Activated naive CD8-positive, alpha-beta T cell treated with anti-CD3 and anti-CD28 coated beads, Interleukin-2, amount 10 ng/mL, durations not matched to agents 7 days and 5 days (primary cell): ENCODE data around the gene TDRD10. TPM values are rescaled to one million over a fixed set of nuclear protein-coding genes. Genes with fewer than 3 reads are reported as not detected.
A peak's percentile ranks its signal among the peaks of the same experiment; 100 is the strongest.

ENCODE experiments used
- ATAC-seq: fragments of 150-1000 bp; cut with Tn5 transposase; one replicate; pipeline ENCODE4 v1.10.0; 2021; ENCODE audit warnings: low read depth, moderate library complexity
- POLR2A ChIA-PET: fragments of 350-600 bp; sonication (Branson Sonifier 250); formaldehyde crosslinking; loops from one replicate; lab custom pipeline; 2021; ENCODE audit warnings: antibody characterized with exemption; lab: Charles Lee
- DNase-seq: peaks from one replicate; pipeline ENCODE4 v3.0.0; 2021
- H3K27ac Mint-ChIP-seq: one replicate; pipeline ENCODE4 v1.8.0; 2022; ENCODE audit warnings: mild to moderate bottlenecking, mixed read lengths
- H3K27me3 Mint-ChIP-seq: one replicate; pipeline ENCODE4 v1.8.0; 2022; ENCODE audit warnings: mild to moderate bottlenecking, moderate library complexity, mixed read lengths
- H3K36me3 Mint-ChIP-seq: one replicate; pipeline ENCODE4 v1.8.0; 2021; ENCODE audit warnings: mild to moderate bottlenecking, mixed read lengths
- H3K4me1 Mint-ChIP-seq: one replicate; pipeline ENCODE4 v1.8.0; 2021; ENCODE audit warnings: mixed read lengths
- H3K4me3 Mint-ChIP-seq: one replicate; pipeline ENCODE4 v1.8.0; 2022; ENCODE audit warnings: mild to moderate bottlenecking, moderate library complexity, mixed read lengths
- H3K9me3 Mint-ChIP-seq: one replicate; pipeline ENCODE4 v1.8.0; 2021; ENCODE audit warnings: mixed read lengths
- total RNA-seq, 2 experiments: library from RNA; stranded (reverse); gene quantifications; one replicate each; pipeline ENCODE4 v1.2.3, GENCODE V29; 2021

The TDRD10 gene
- total RNA-seq, 2 experiments from 2014 or later, result not detected

DNA sequence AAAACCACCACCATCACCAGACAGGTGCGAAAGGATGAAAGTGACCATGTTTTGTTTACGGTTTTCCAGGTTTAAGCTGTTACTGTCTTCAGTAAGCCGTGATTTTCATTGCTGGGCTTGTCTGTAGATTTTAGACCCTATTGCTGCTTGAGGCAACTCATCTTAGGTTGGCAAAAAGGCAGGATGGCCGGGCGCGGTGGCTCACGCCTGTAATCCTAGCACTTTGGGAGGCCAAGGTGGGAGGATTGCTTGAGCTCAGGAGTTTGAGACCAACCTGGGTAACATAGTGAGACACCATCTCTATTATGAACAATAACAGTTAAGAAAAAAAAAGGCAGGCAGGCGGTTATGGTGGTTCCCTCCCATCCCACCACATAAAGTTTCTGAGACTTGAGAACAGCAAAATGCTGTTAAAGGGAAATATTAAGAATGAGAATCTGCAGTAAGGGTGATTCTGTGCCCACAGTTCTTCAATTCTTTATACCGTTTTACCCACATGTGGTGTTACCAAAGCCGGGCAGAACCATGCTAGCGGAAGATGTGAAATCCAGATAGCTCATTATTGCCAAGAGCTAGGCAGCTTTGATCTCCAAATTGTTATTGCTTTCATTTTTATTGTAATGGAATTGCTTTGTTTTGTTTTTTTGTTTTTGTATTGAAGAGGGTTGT lies 34.5 kb upstream of the TDRD10 start:
- H3K27ac Mint-ChIP-seq, result no peak overlapping the region
- H3K9me3 Mint-ChIP-seq, result no peaks in the 10 kb centered on the region
- no peaks in the 10 kb centered on the region for H3K36me3 Mint-ChIP-seq
- ATAC-seq, result no peak
- peaks cover 8% of the 10 kb centered on the region for H3K27me3 Mint-ChIP-seq
- H3K4me3 Mint-ChIP-seq, result no peak overlapping the region
- H3K4me1 Mint-ChIP-seq, result peaks cover 15% of the 10 kb centered on the region
- POLR2A ChIA-PET, result no interaction called here
- DNase-seq, result no peak

DNA sequence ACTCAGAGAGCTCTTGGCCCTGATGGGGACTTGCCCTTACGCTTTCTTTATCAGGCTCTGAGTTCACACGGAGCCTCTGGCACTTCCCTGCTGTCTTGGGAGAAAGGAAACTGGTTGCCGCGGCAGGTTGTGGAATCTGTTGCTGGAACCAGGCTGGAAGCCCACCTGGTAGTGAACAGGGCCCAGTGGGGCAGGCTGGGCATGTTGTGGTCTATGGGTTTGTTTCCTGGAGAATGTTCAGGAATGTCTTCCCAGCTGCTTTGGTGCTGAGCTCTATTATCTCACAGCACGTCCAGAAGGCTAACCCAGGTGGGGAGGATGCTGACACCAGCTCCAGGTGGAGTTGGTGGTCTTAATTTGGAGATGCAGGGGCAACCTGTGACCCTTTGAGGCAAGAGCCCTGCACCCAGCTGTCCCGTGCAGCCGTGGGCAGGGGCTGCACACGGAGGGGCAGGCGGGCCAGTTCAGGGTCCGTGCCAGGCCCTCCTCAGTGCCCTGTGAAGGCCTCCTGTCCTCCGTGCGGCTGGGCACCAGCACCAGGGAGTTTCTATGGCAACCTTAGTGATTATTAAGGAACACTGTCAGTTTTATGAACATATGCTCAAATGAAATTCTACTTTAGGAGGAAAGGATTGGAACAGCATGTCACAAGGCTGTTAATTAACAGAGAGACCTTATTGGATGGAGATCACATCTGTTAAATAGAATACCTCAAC lies 33.3 kb upstream of the TDRD10 start:
- DNase-seq (no peak), ATAC-seq (no peak)
- H3K4me3 Mint-ChIP-seq, result no peak overlapping the region
- H3K9me3 Mint-ChIP-seq, result no peaks in the 10 kb centered on the region
- no peaks in the 10 kb centered on the region for H3K36me3 Mint-ChIP-seq
- POLR2A ChIA-PET, result no interaction called here
- H3K27me3 Mint-ChIP-seq, result peaks cover 8% of the 10 kb centered on the region
- no peak overlapping the region for H3K27ac Mint-ChIP-seq
- H3K4me1 Mint-ChIP-seq, result peaks cover 9% of the 10 kb centered on the region

- H3K27me3 Mint-ChIP-seq, result peaks cover 7% of the 10 kb centered on the region
- peaks cover 5% of the 10 kb centered on the region for H3K4me1 Mint-ChIP-seq
- no peak overlapping the region for H3K27ac Mint-ChIP-seq
- POLR2A ChIA-PET, result interaction anchor here (0.6 kb wide), 1 partner anchor 80 kb away, joined by 4 read pairs; no protein-coding TSS in a partner anchor
- H3K9me3 Mint-ChIP-seq, result no peaks in the 10 kb centered on the region
- DNase-seq (no peak), ATAC-seq (no peak)
- H3K4me3 Mint-ChIP-seq, result no peak overlapping the region
- no peaks in the 10 kb centered on the region for H3K36me3 Mint-ChIP-seq
Observed at GRCh38 chr1:154469844-154470560, 32.0 kb upstream of the TDRD10 start.

DNA sequence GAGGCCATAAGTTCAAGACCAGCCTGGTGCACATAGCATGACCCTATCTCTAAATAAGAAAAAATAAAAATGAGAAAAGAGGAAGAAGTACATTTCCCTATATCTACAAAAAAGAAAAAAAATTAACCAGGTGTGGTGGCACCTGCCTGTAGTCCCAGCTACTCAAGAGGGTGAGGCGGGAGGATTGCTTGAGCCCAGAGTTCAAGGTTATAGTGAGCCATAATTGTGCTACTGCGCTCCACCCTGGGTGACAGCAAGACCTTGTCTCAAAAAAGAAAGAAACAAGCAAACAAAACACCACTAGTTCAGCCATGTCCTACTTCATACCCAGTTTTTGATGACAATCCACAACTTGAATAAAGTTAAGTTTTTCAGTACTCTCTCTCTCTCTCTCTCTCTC lies 30.7 kb upstream of the TDRD10 start:
- DNase-seq (no peak), ATAC-seq (no peak)
- Mint-ChIP-seq H3K36me3 (no peaks in the 10 kb centered on the region), H3K27me3 (peaks cover 4% of the 10 kb centered on the region), H3K4me3 (no peak overlapping the region), H3K27ac (no peak overlapping the region), H3K4me1 (no peaks in the 10 kb centered on the region), H3K9me3 (no peaks in the 10 kb centered on the region)
- POLR2A ChIA-PET, result no interaction called here

DNA sequence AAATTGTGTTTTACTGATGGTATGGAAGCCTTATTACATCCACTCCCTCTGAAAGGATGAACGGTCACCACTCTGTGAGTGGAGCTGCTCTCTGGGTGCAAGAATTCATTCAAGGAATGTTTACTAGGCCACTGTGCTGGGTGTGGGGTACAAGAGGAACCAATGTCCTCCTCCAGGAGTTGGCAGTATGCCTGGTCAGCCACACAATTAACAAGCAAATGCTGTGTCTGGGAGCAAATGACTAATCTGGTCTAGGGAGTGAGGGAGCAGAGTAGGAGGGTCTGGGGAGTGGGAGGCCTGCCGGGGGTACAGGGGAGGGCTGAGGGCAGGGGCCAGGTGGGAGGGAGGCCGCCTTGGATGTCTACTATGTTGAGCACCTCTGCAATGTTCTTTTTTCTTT lies 27.2 kb upstream of the TDRD10 start:
- POLR2A ChIA-PET, result interaction anchor here (0.5 kb wide), 1 partner anchor 214 kb away, joined by 4 read pairs; no protein-coding TSS in a partner anchor
- Mint-ChIP-seq H3K4me1 (peaks cover 1% of the 10 kb centered on the region), H3K9me3 (no peaks in the 10 kb centered on the region), H3K36me3 (no peaks in the 10 kb centered on the region), H3K4me3 (no peak overlapping the region), H3K27me3 (peaks cover 5% of the 10 kb centered on the region), H3K27ac (no peak overlapping the region)
- DNase-seq (no peak), ATAC-seq (no peak)

GRCh38 chr1:154476791-154477190 lies 25.2 kb upstream of the TDRD10 start:
- H3K4me3 Mint-ChIP-seq, result no peak overlapping the region
- H3K36me3 Mint-ChIP-seq, result no peaks in the 10 kb centered on the region
- peaks cover 3% of the 10 kb centered on the region for H3K4me1 Mint-ChIP-seq
- ATAC-seq, result no peak
- DNase-seq, result no peak
- H3K27me3 Mint-ChIP-seq, result peaks cover 3% of the 10 kb centered on the region
- no peaks in the 10 kb centered on the region for H3K9me3 Mint-ChIP-seq
- no peak overlapping the region for H3K27ac Mint-ChIP-seq
- POLR2A ChIA-PET, result no interaction called here

- Mint-ChIP-seq H3K36me3 (no peaks in the 10 kb centered on the region), H3K27me3 (peaks cover 3% of the 10 kb centered on the region), H3K27ac (no peak overlapping the region), H3K4me3 (no peak overlapping the region), H3K4me1 (peaks cover 3% of the 10 kb centered on the region), H3K9me3 (no peaks in the 10 kb centered on the region)
- no peak for ATAC-seq
- POLR2A ChIA-PET, result no interaction called here
- no peak for DNase-seq
Observed at GRCh38 chr1:154478013-154478412, 24.0 kb upstream of the TDRD10 start.

GRCh38 chr1:154478639-154479038 lies 23.4 kb upstream of the TDRD10 start:
- Mint-ChIP-seq H3K27me3 (peaks cover 3% of the 10 kb centered on the region), H3K9me3 (no peaks in the 10 kb centered on the region), H3K36me3 (no peaks in the 10 kb centered on the region), H3K27ac (no peak overlapping the region), H3K4me1 (peaks cover 3% of the 10 kb centered on the region), H3K4me3 (no peak overlapping the region)
- POLR2A ChIA-PET, result interaction anchor here (1.2 kb wide), 1 partner anchor 68 kb away, joined by 4 read pairs; no protein-coding TSS in a partner anchor
- no peak for DNase-seq
- ATAC-seq, result no peak

GRCh38 chr1:154479764-154480421 lies 22.1 kb upstream of the TDRD10 start:
- no peak overlapping the region for H3K4me3 Mint-ChIP-seq
- POLR2A ChIA-PET, result interaction anchor here (1.2 kb wide), 2 partner anchors 66 to 76 kb away, joined by 3 to 4 read pairs; no protein-coding TSS in a partner anchor
- no peaks in the 10 kb centered on the region for H3K9me3 Mint-ChIP-seq
- H3K36me3 Mint-ChIP-seq, result no peaks in the 10 kb centered on the region
- DNase-seq (no peak), ATAC-seq (peak; percentile 85)
- peaks cover 3% of the 10 kb centered on the region for H3K27me3 Mint-ChIP-seq
- H3K4me1 Mint-ChIP-seq, result peaks cover 3% of the 10 kb centered on the region
- H3K27ac Mint-ChIP-seq, result no peak overlapping the region

GRCh38 chr1:154481053-154481452 lies 21.0 kb upstream of the TDRD10 start:
- Mint-ChIP-seq H3K27ac (no peak overlapping the region), H3K36me3 (no peaks in the 10 kb centered on the region), H3K27me3 (peaks cover 7% of the 10 kb centered on the region), H3K4me3 (no peak overlapping the region), H3K9me3 (no peaks in the 10 kb centered on the region), H3K4me1 (peaks cover 4% of the 10 kb centered on the region)
- DNase-seq, result no peak
- no peak for ATAC-seq
- POLR2A ChIA-PET, result interaction anchor here (1.2 kb wide), 1 partner anchor 75 kb away, joined by 3 read pairs; no protein-coding TSS in a partner anchor

DNA sequence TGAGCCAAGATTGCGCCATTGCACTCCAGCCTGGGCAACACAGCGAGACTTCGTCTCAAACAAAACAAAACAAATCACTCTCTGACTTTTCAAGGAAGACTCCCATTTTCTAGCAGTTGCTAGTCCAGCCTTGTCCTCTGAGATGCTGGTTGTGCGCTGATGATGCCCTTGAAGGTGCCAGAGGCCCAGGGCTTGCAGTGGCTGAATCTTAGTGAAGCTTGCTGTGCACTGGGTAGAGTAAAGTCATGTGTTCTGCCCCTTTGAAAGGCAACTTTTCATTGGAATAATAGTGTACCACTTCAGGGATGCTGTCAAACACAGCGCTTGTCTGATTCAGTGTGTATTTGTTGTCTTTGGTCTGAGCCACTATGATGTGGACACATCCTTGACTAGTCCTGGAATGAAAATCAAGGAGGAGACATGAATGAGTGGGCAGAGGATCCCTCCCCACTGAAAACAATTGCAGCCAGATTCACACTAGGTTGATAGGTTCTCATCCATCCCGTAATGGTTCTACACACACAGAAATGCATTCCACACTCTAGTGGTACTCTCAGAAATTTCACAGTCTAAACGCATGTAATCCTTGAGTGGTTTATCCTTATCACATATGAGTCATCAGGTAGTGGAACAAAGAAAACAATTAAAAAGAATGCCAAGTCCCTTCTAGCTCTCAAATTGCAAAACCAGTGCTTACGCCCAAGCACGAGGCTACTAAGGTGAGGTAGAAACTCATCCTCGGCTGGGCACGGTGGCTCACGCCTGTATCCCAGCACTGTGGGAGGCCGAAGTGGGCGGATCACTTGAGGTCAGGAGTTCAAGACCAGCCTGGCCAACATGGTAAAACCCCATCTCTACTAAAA lies 17.8 kb upstream of the TDRD10 start:
- POLR2A ChIA-PET, result no interaction called here
- Mint-ChIP-seq H3K36me3 (no peaks in the 10 kb centered on the region), H3K9me3 (no peaks in the 10 kb centered on the region), H3K27ac (no peak overlapping the region), H3K27me3 (peaks cover 13% of the 10 kb centered on the region), H3K4me1 (peaks cover 3% of the 10 kb centered on the region), H3K4me3 (no peak overlapping the region)
- DNase-seq (no peak), ATAC-seq (no peak)

DNA sequence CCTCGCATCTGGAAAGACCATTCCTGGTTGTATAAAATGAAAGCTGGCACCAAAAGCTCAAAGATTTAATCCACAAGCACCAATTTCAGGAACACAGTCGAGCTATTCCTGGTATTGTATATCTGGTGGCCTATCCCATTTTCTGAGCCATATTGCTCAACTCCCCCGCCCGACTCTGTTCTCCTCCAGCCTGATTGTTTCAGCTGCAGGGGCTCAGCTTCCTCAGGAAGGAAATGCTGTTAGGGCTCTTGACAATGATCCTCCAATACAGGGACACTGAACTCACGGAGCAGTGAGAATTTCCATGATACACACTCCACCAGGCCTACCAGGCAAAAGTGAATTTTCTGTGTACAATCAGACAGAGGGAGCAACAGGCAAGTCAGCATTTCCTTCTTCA lies 16.9 kb upstream of the TDRD10 start:
- POLR2A ChIA-PET, result no interaction called here
- H3K36me3 Mint-ChIP-seq, result no peaks in the 10 kb centered on the region
- no peak overlapping the region for H3K4me3 Mint-ChIP-seq
- H3K9me3 Mint-ChIP-seq, result no peaks in the 10 kb centered on the region
- no peak overlapping the region for H3K27ac Mint-ChIP-seq
- no peak for DNase-seq
- peaks cover 13% of the 10 kb centered on the region for H3K27me3 Mint-ChIP-seq
- H3K4me1 Mint-ChIP-seq, result peaks cover 1% of the 10 kb centered on the region
- ATAC-seq, result no peak
